Neuron (in vitro differentiated cells): ENCODE results near the gene SLX9.

Experiments used
- H2AFZ ChIP-seq: one replicate; pipeline ENCODE4 v1.6.1; 2013; ENCODE audit warnings: low read depth, mild to moderate bottlenecking, inconsistent platforms, low read length, moderate library complexity
- H3K27me3 ChIP-seq: one replicate; pipeline ENCODE4 v1.6.1; 2013; ENCODE audit warnings: low read length; ENCODE audit not compliant: insufficient read depth
- H3K36me3 ChIP-seq: one replicate; pipeline ENCODE4 v1.6.1; 2013; ENCODE audit warnings: low read length; ENCODE audit not compliant: insufficient read depth
- H3K4me1 ChIP-seq: one replicate; pipeline ENCODE4 v1.6.1; 2013; ENCODE audit warnings: low read length; ENCODE audit not compliant: insufficient read depth
- H3K4me3 ChIP-seq: 2 replicates; pipeline ENCODE4 v1.5.1; 2013; ENCODE audit warnings: mild to moderate bottlenecking, low read length, moderate library complexity
- H3K9me3 ChIP-seq: one replicate; pipeline ENCODE4 v1.6.1; 2013; ENCODE audit warnings: low read length

The SLX9 gene

DNA sequence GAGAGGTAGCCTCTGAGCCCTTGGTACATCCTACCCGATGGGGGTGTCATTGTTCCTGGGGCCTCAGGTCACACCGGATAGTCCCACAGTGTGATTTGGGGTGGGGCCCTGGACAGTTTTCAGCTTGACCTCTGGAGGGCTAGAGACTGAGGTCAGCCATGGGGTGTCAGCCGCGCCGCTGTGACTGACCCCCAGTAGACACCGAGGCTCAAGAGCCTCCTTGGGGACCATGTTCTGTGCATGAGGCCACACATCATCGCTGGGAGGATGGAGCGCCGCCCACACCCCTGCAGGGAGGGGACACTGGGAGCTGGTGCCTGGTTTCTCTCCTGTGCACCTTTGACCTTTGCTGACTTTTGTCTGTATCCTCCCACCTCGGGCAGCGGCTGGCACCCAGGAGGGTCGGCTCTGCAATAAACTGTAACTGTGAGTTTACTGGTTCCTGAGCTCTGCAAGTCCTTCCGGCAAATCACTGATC, 41.8 kb upstream of the SLX9 start:
- no peak overlapping the region for H3K4me3 ChIP-seq
- peaks cover 22% of the 10 kb centered on the region for H3K27me3 ChIP-seq
- no peak overlapping the region for H2AFZ ChIP-seq
- H3K9me3 ChIP-seq = peaks cover 4% of the 10 kb centered on the region
- no peaks in the 10 kb centered on the region for H3K36me3 ChIP-seq
- no peaks in the 10 kb centered on the region for H3K4me1 ChIP-seq

DNA sequence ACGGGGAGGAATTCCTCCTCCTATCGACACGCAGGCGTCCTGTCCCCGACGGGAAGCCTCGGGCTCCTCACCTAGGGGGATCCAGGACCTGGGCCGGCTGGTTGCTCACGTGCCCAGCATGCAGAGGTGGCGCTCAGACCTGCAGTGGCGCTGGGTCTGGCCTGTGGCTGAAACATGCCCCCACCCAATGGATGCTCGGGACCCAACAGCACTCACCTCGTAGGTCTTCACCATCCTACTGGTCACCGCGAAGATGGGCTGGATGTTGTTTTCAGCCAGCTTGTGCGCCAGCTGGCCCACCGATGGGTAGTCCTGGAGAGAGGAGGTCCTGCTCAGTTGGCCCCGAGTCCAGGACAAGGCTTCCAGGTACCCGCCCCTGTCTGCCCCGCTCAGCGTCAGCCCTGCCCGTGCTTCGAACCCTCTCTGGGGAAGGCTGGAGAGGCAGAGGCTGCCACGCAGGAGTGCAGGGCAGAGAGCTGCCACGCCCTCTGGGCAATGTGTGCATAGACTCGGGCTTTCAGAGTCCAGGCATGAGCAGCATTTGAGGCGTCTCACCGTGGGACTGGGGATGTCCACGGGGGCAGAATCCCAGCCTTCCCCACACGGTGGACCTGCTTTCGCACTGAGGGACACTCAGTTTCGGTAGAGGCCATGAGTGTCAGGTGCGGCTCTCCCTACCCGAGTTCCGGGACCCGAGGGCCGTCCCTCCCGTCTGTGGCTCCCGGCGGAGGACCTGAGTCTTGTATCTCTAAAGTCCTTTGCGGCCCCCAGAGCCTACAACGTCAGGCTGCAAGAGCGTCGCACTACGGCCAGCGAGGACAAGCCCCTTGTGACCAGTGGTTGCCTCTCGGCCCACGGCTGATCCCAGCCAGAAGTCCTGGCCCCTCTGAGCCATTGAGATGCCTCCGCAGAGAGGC, 40.7 kb upstream of the SLX9 start:
- H2AFZ ChIP-seq = no peak overlapping the region
- no peak overlapping the region for H3K4me3 ChIP-seq
- H3K4me1 ChIP-seq = no peaks in the 10 kb centered on the region
- H3K27me3 ChIP-seq = peaks cover 14% of the 10 kb centered on the region
- H3K9me3 ChIP-seq = peaks cover 4% of the 10 kb centered on the region
- no peaks in the 10 kb centered on the region for H3K36me3 ChIP-seq

DNA sequence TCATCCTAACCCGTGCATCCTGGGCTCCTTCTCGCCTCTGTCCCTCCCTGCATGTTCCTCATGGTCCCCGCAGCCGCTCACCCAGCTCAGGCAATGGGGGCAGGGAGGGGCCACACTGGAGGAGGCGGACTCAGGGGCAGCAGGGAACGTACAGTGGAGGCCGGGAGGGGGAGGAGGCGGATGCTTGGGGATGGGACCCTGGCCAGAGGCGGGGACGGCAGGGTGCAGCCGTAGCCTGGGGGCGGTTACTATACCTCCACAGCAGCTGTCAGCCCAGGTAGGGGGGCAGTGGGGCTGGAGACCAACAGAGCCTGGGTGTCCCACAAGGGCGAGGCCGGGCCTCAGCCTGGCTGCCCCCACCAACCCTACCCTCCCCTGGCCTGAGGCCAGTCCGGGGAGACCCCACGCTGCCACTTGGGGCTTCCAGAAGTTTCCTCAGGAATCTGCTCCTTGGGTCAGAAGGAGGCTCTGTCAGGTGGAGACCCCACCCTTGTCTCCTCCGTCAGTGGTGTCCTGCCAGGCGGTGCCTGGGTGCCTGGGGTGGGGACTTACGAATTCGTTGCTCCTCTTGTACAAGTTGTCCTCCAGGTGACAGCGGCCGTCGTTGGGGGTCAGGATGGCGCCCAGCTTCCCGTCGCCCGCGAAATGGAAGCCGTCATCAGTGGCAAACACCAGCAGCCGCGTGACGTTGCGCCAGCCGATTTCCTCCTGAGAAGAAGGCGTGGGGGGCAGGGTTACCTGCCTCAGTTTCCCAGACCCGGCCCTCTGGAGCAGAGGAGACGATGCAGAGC, 39.9 kb upstream of the SLX9 start:
- peaks cover 4% of the 10 kb centered on the region for H3K9me3 ChIP-seq
- H3K4me1 ChIP-seq = no peaks in the 10 kb centered on the region
- H3K27me3 ChIP-seq = peaks cover 9% of the 10 kb centered on the region
- no peak overlapping the region for H3K4me3 ChIP-seq
- H2AFZ ChIP-seq = no peak overlapping the region
- H3K36me3 ChIP-seq = no peaks in the 10 kb centered on the region

DNA sequence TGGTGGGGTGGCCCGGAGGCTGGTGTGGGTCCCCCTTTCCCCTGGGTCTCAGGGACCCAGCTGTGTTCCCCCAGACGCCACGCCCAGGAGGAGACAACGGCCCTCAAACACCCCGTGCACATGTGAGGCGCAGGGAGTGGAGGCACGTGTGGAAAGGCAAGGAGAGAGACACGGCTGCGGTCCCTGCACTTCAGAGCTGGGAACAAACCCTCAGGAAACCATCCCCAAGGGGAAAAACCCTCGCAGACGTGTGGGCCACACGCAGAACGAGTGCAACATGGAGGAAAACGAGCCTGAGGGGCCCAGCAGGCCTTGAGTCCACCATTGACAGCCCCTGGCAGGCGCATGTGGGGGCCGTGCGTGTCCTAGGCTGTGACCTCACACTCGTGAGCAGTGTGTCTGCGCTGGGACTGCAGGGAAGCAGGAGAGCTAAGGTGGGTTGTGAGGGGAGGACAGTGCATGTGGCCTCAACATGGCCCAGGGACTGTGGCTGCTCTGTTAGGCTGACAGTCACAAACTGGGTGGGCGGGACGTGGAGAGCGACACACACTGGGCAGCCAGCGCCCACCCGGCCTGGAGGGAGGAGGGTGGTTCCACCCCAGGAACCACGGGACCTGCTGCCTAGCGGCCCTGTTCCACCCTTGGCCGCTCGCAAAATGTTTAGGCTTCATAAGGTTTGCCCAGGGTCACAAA, 39.1 kb upstream of the SLX9 start:
- H3K4me3 ChIP-seq = no peak overlapping the region
- peaks cover 4% of the 10 kb centered on the region for H3K9me3 ChIP-seq
- no peaks in the 10 kb centered on the region for H3K36me3 ChIP-seq
- H3K27me3 ChIP-seq = peaks cover 12% of the 10 kb centered on the region
- no peak overlapping the region for H2AFZ ChIP-seq
- no peaks in the 10 kb centered on the region for H3K4me1 ChIP-seq

DNA sequence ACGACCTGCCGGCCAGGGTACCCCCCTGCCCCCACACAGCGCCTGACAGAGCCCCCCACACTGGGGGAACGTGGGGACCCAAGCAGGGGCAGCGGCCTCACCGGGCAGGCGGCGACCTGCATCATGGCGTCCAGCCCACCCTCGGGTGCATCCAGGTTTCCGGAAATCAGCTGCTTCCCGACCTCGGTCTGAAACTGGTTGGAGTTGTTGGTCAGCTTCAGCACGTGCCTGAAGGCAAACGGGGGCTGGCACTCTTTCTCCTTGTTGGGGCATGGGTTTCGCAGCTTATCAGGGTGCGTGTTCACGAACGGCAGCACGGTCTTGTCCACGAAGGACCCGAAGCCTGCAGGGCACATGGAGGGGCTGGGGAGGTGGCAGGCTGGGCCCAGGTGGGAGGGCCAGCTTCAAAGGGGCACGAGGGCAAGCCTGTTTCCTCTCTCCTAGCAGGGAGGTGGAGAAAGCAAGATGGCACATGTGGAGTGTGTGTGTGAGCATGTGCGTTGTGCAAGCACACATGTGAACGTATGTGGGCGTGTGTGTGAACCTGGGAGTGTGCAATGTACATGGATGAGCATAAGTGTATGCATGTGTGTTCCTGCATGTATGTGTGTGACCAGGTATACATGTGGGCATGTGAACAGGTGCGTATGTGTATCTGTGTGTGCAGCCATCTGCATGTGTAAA, 38.3 kb upstream of the SLX9 start:
- Histone ChIP-seq H3K4me1 (no peaks in the 10 kb centered on the region), H2AFZ (no peak overlapping the region), H3K36me3 (no peaks in the 10 kb centered on the region), H3K27me3 (peaks cover 15% of the 10 kb centered on the region), H3K9me3 (peaks cover 2% of the 10 kb centered on the region), H3K4me3 (no peak overlapping the region)

DNA sequence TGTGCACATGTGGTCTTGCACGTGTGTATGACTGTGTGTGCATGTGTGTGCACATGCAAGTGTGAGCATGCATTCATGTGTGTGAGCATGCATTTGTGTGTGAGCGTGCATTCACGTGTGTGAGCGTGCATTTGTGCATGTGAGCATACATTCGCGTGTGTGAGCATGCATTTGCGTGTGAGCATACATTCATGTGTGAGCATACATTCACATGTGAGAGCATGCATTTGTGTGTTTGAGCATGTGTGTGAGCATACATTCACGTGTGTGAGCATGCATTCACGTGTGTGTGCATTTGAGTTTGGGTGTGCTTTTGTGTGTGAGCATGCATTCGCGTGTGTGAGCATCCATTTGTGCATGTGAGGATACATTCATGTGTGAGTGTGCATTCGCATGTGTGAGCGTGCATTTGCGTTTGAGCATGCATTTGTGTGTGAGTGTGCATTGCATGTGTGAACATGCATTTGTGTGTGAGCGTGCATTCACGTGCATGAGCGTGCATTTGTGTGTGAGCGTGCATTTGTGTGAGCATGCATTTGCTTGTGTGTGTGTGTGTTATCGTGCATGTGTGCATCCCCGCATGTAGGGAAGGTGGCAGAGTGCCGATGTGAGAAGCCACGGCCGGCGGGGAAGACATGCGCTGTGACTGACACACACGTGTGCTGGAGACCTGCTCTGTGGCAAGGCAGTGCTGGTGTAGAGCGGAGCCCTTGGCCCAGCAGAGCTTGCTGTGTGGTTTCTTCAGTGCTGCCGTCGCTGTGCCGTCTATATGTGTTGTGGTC, 37.4 kb upstream of the SLX9 start:
- Histone ChIP-seq H3K36me3 (no peaks in the 10 kb centered on the region), H3K27me3 (peaks cover 24% of the 10 kb centered on the region), H3K4me3 (no peak overlapping the region), H3K9me3 (peaks cover 2% of the 10 kb centered on the region), H2AFZ (no peak overlapping the region), H3K4me1 (no peaks in the 10 kb centered on the region)

DNA sequence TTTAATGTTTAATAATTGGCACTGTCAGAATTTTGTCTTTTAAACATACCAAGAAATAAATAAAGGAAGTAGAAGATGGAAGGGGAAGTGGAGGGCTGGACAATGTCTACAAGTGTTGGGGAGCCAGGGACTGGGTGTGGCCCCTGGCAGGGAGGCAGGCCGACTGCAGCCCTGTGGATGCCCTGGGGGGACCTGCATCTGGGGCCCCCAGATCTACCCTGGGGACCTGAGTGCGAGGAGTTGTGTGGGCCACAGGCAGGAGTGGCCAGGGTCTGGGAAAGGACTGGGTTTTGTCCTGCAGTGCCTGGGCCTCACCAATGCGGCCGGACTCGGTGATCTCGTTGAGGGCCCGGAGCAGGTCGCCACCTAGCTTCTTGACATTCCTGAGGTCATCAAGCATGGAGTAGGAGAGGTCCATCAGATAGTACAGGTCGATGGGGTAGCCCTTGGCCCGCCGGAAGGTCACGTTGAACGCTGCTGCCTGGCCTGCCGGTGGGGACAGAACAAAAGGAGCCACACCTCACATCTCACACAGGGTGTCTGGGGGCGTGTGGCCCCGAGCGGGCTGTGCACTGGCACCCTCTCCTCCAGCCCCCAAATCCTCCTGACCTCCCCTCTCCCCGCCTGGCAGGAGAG, 36.7 kb upstream of the SLX9 start:
- Histone ChIP-seq H2AFZ (no peak overlapping the region), H3K9me3 (peaks cover 2% of the 10 kb centered on the region), H3K27me3 (peaks cover 27% of the 10 kb centered on the region), H3K36me3 (no peaks in the 10 kb centered on the region), H3K4me1 (no peaks in the 10 kb centered on the region), H3K4me3 (no peak overlapping the region)

DNA sequence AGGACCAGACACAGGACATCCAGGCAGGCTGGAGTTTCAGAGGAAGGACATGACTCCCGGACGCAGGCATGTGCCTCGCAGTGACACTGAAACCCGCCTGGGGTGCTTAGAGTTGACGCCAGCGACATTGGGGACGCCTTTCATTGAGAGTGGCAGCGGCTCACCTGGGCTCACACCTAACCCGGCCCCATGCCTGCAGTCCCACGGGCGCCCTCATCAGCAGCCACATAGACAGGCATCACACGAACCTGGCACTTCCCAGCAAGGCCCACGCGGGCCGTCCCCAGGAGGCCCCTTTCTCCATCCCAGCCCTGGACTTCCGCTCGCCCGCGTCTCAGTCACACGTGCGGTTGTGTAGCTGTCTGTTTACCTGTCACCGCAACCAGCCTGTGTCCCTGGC, 36.1 kb upstream of the SLX9 start:
- no peak overlapping the region for H3K4me3 ChIP-seq
- H2AFZ ChIP-seq = no peak overlapping the region
- H3K27me3 ChIP-seq = peaks cover 26% of the 10 kb centered on the region
- H3K36me3 ChIP-seq = no peaks in the 10 kb centered on the region
- H3K4me1 ChIP-seq = no peaks in the 10 kb centered on the region
- peaks cover 2% of the 10 kb centered on the region for H3K9me3 ChIP-seq

DNA sequence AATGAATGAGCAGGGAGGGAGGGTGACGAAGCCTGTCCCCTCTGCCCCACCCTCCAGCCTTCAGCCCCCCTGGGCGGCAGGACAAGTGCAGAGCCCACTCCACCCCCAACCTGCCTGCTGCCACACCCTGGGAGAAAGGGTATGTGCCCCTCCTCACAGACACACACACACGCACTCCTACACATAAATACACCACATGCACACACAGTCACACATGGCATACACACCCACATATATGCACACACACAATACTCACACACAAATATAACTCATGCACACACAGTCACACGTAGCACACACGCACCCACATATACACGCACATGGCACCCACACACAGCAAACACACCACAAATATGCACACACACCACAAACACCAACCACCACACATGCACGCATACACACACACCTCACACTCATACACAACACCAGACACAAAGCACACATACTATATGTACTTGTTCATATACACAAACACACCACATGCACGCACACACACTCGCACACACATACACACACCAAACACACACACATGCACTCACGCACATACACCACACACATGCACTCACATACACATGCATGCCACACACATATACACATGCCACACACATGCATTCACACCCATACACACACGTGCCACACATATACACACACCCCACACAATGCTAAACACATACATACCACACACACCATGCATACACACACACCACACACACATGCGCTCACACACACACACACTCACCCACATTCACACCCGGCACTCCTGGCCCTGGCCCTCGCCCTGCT, 35.5 kb upstream of the SLX9 start:
- Histone ChIP-seq H3K36me3 (no peaks in the 10 kb centered on the region), H3K4me3 (no peak overlapping the region), H2AFZ (no peak overlapping the region), H3K9me3 (peaks cover 2% of the 10 kb centered on the region), H3K27me3 (peaks cover 27% of the 10 kb centered on the region), H3K4me1 (no peaks in the 10 kb centered on the region)

DNA sequence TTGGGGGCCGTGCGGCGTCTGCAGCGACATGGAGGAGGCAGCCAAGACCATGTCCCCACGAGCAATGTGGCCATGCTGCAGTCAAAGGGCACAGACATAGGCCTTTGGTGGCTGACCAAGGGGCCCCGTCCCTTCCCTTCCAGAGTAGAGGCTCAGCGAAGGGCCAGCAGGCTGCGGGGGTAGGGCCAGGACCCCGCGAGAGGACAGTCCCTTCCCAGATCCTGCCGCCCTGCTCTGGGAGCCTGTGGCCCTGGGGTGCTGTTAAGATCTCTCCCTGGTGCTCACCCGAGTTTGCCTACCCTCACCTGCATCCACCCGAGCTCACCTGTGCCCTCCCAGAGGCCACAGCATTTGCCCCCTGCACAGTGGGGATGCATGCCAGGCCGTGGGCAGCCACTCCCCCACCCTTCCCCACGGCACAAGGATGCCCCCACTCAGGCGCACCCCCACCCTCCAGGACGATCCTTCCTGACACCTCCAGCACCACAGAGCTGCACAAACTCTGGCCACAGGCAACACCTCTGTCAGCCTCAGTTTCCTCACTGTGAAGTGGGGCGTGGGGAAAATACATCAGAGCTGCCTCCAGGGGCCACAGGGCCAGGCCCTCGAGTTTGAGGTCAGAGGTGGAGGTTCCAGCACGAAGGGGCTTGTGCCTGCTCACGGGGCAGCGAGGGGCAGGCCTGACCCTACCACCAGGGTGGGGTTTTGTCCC, 34.7 kb upstream of the SLX9 start:
- Histone ChIP-seq H3K27me3 (peaks cover 32% of the 10 kb centered on the region), H2AFZ (no peak overlapping the region), H3K4me1 (no peaks in the 10 kb centered on the region), H3K9me3 (peaks cover 2% of the 10 kb centered on the region), H3K36me3 (no peaks in the 10 kb centered on the region), H3K4me3 (no peak overlapping the region)

DNA sequence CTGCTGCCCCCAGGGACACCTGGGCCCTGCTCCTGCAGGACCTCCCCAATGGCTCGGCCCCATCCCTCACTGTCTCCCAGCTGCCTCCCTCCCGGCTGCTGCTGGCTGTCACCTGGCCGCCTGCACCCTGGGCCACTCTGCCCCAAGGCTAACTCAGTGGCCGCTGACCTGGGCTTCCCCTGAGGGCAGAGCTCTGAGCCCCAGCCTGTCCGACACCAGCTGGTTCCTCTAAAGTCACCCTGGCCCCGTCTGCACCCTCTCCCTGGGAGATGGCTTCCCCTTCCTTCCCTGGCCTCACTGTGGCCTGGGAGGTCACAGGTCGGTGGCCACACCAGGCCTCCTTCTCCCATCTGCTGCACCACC, 34.1 kb upstream of the SLX9 start:
- H3K36me3 ChIP-seq = no peaks in the 10 kb centered on the region
- H3K4me3 ChIP-seq = no peak overlapping the region
- peaks cover 32% of the 10 kb centered on the region for H3K27me3 ChIP-seq
- H3K4me1 ChIP-seq = no peaks in the 10 kb centered on the region
- H2AFZ ChIP-seq = no peak overlapping the region
- peaks cover 2% of the 10 kb centered on the region for H3K9me3 ChIP-seq
